GM19099 (cell line): ENCODE results near the gene TMEM240.

Source experiments
- POLR2A ChIP-seq: IDR thresholded peaks from 3 replicates; pipeline ENCODE4 v1.6.1; 2011; ENCODE audit warnings: low read depth; ENCODE audit not compliant: insufficient read length; ENCODE audit errors: extremely low read depth

The TMEM240 gene

DNA sequence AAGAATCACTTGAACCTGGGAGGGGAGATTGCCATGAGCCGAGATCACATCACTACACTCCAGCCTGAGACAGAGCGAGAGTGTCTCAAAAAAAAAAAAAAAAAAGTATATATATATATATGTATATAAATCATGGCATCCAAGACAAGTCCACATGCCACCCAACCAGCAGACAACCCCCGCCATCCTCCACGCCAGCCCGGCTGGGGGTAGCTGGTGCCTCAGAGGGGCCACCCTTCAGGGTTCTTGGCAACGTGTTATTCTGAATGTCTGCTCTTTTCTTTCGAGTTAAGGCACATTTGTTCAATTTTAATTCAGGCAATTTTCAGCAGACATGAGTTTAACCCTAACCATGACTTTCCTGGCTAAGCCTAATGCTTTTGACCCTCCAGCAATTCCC lies 9.7 kb upstream of the TMEM240 start:
- no peak for TF ChIP-seq POLR2A

DNA sequence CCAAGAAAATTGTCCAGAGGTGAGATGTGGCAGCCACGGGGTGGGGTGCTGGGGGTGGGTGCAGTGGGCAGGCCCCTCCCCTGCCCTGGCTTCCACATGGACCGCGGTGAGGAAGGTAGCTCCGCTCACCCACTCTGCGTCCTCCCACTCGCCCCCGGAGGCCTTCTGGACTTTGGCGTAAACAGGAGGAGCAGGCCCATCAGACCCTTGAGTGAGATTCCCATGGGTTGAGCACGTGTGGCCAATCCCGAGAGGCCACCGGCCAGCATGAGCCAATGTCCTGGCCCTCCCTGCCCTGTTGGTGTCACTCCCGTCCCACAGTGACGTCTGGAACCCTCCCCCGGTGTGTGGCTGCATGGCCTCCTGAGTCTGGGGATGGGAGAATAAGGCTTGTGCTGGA lies 8.2 kb upstream of the TMEM240 start:
- TF ChIP-seq POLR2A: no peak

DNA sequence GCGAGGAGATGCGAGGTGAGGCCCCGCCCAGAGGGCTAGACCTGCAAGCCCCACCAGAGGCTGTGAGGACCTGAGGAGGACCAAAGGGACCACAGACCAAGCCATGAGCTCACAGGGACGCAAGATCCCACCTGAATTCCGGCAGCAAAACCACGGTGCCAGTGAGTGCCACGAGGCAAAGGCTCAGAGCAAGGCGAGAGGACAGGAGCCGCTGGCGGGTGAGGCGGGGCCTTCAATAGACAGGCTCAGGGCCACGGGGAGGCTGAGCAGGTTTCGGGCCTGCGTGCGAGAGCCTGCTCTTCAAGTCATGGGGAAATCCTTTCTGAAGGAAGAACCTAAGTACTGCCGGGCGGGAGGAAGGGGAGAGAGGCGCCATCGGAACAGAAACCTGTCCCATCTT lies 7.1 kb upstream of the TMEM240 start:
- no peak for TF ChIP-seq POLR2A

DNA sequence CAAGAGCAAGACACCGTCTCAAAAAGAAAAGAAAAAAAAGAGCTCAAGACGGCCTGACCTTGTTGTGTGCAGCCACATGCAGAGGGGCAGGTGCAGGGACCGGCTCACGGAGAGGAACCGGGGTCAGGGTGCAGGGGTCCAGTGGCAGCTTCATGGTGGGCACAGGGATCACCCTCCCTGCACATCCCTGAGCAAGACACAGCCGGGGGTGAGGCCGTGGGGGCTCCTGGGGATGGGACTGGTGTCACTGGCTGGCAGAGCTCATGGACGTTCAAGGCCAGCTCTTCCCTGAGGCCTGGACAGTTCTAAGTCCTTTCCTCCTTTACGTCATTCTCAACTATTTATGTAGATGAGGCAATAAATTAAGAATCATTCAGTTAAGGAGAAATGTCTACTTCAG lies 6.6 kb upstream of the TMEM240 start:
- TF ChIP-seq POLR2A: no peak

DNA sequence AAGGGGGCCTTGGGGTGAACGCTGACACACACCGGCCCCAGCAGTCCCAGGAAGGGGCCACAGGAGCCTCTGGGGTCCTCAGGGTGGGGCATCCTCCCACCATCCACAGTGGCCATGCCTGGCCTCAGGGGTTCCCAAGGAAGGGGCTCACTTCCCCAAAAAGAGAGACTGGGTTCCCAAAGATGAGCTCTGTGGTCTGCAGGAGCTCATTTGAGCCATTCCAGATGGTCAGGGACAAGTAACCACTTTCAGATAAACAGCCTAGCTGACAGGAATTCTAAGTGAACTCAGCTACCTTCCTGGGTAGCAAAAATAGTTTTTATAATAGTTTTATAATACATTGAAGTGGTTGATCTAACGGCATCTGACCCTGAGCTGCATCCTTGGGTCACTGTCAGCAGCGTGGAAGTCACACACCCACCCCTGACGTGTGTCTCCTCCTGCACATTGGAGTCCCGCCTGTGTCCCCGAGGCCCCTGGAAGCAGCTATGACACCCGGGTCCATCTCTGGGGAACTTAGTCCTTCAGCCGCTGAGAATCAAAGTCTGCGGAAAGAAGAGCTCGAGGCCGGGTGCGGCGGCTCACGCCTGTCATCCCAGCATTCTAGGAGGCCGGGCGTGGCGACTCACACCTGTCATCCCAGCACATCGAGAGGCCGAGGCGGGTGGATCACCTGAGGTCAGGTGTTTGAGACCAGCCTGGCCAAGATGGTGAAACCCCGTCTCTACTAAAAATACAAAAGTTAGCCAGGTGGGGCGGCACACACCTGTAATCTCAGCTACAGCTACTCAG lies 5.7 kb upstream of the TMEM240 start:
- no peak for TF ChIP-seq POLR2A

DNA sequence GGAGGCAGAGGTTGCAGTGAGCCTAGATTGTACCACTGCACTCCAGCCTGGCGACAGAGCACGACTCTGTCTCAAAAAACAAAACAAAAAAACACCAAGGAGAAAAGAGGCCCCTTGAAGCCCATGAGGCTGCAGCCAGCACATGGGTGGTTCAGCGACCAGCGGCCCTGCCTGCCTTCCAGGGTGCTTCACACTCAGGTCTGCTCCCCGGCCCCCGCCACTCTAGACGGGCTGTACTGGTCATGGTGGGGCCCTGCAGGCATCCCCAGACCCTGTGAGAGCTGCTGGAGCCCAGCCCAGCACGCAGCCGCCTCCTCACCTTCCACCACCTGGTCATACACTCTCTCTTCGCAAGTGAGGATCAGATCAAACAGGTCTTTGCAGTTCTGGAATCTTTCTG lies 4.1 kb upstream of the TMEM240 start:
- TF ChIP-seq POLR2A: no peak

DNA sequence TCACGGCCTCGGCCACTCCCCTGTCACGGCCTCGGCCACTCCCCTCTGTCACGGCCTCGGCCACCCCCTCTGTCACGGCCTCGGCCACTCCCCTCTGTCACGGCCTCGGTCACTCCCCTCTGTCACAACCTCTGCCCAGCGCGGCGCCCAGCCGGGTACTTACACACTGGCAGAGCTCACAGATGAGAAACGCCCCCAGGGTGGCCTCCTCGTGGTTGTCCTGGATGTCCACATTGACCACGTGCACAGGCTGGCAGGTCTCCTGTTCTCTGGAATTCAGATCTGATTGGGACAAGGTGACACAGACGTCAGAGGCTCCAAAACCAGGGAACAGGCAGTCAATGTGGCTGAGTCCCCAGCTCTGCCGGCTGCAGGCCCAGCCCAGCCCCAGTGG lies 3.3 kb upstream of the TMEM240 start:
- TF ChIP-seq POLR2A: no peak

DNA sequence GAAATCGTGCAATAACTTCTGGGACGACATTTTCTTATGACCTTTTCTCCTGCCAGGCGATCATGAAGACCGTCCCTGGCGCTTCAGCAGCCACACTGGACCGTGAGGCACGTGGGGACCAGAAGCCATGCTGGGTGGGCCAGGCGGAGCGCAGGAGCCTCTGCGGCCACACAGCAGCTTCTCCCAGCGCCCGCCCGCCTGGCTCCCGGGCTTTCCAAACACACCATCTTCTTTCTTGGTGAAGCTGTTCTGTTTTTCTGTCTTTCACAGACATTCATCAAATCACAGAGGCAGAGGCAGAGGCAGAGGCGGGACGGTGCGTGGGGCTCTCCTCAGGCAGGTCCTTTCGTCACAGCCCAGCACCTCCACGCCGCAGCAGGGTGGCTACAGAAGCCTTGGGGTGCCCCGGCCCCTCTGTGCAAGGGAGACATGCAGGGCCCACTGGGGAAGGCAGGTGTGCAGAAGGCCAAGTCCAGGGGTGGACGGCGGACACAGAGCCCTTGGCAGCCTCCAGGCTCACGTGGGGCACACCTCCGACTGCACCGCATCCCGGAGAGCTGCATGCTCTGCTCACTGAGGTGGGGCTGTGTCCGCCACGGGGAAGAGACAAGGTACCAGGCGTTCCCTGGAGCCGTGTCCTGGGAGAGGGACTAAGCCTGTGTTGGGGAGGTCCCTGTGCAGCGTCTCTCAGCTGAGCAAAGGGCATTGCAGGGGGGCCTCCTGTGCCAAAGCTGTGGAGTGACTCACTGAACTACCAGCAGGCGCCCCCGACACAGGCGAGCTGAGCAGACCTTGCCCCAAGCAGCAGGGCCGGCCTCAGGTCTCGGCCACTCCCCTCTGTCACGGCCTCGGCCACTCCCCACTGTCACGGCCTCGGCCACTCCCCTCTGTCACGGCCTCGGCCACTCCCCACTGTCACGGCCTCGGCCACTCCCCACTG lies 2.6 kb upstream of the TMEM240 start:
- no peak for TF ChIP-seq POLR2A

DNA sequence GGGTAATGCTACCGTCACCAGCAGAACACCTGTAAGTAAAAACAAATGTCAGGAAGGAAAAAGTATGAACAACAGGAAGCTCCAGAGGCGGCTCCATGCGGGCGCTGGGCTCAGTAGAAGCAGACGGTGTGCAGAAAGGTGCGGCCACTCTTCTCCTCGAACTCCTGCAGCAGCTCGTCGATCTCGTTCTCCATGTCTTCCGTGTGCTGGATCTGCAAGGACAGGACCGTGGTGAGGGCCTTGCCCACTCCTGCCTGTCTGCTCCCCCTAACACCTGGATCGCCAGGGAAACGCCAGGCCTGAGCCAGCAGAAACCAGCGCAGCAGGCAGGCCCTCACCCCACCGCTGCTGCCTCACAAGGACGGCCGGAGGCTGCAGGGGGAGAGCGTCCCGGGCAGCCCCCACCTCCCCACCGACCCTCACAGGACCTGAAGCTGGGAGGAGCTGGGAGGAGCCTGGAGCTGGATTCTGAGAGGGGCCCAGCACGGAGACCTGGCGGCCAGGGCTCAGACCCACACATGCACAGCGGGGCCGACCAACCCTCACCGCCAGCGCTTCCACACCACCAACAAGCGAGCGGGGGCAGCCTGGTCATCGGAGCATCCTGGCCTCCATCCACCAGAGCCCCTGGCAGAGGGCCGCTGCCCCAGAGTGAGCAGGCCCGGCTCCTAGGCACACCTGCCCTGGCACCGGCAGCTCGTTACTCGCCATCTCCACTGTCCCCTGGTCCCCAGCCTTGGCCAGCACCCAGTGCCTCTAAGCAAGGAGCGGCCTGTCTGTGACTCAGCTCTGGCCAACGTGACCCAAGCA lies 1.7 kb upstream of the TMEM240 start:
- no peak for TF ChIP-seq POLR2A

DNA sequence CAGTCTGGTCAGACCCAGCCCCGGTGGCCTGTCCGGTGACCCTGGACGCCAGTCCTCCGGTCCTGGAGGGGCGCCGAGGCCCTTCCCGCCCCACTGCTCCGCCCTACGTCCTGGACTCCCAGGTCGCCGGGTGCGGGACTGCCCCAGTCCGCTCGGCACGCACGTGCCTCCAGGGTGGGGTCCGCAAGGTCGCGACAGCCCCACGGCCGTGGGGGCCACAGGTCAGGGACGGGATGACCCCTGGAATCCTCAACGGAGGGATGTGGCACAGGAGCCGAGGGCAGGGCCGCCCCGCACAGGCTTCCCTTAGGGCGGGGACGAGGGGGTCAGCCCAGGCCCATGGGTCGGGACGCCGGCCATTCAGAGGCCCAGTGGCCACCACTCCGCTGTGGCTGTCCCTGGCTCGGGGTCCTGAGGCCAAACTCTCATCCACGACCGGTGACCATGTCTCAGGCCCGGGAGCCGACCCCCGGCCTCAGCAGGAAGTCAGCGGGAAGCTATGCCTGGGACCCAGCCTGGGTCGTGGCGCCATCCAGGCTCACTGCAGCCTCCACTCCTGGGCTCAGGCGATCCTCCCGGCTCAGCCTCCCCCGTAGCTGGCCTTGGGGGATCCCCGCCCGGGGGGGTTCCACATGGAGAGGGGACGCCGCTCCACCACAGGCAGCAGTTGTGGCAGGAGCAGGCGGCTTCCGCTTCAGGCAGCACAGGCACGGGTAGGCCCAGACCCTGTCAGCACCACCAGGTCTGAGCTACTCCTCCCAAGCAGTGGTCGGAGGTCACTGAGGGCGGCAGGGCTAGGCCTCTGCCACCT lies 599 bp upstream of the TMEM240 start:
- no peak for TF ChIP-seq POLR2A

DNA sequence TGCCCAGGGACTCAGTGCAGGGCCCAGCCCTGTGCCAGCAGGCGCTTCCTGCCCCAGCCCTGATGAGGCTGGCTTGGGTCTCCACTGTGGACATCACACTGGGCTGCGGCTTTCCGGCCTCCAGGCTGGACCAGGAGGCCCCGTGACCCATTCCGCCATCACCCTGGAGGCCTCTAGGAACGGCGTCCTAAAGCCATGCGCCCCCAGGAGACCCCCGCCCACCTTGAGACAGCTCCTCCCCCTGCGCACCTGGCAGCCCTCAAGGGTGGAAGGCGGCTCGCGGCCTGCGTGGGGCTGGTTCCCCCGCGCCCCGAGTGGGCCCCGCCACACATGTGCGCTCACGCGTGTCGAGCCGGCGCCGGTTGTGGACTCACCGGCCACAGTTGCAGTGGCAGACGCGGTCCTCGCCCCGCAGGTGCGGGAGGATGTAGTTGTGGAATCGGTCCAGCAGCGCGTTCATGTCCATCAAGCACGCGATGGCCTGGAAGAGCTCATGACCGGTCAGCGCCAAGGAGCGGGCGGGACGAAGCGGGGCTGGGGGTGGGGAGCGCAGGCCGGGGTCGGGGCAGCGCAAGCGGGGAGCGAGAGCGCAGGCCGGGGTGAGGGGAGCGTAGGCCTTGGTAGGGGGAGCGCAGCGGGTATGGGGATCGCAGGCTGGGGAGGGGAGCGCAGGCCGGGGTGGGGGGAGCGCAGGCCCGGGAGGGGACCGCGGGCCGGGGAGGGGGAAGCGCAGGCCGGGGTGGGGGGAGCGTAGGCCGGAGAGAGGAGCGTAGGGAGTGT lies 924 bp downstream of the TMEM240 start:
- no peak for TF ChIP-seq POLR2A

DNA sequence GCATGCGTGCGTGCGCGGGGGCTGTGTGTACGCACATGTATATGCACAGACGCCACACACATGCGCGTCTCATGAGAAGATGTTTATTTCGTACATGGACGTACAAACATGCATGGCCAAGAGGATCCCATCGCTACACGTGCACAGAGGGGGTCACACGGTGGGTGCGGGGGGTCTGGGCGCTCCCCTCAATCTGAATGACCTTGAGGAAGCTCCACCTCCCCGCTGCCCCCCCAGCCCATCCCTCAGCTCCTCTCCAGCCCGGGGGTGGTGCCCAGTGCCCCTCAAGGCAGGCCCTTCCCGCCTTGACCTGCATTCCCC lies 1.5 kb downstream of the TMEM240 start:
- no peak for TF ChIP-seq POLR2A

DNA sequence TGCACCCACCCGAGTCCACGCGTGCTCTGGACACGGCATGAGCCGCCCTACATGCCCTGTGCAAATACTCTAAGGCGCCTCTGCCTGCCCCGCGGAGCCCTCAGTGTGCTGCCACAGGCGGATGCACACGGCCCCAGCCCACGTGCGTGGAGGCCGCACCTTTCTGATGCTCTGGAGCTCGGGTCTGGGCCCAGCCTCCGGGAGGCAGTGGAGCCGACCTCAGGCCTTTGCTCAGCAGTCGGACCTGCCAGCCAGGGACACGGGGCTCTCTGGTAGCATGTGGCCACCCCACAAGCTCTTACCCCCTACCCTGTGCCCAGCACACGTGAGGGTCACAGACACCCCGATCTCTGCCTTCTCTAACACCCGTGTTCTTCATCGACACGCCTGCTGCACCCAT lies 2.1 kb downstream of the TMEM240 start:
- TF ChIP-seq POLR2A: no peak
